Mammary epithelial cell (primary cell): ENCODE measurements around the gene ADAMTS2.

ENCODE experiments used
- CTCF ChIP-seq, 2 donors: IDR thresholded peaks in 1 of 2; conservative IDR thresholded peaks in 1 of 2; 2 replicates each; pipeline ENCODE4 v1.5.1; 2011 to 2012; ENCODE audit warnings: inconsistent platforms in 2 of 2, low read length in 2 of 2, mild to moderate bottlenecking in 2 of 2, control low read depth in 1 of 2, low read depth in 1 of 2; ENCODE audit not compliant: insufficient read depth in 1 of 2; ENCODE audit errors: extremely low read depth in 1 of 2
- EZH2 ChIP-seq: IDR thresholded peaks from 2 replicates; pipeline ENCODE4 v1.6.1; 2012; ENCODE audit warnings: low read length, inconsistent platforms, borderline replicate concordance

GRCh38 chr5:179292681-179293635 is 52.3 kb downstream of the ADAMTS2 start:
- no peak for TF ChIP-seq CTCF (conservative IDR thresholded peaks at IDR 0.05 in 1 of 2, IDR thresholded peaks at IDR 0.05 in 1 of 2; ENCODE audit: extremely low read depth in 1 of 2, insufficient read depth in 1 of 2, low read depth in 1 of 2, low read length in 2 of 2)
- no peak for TF ChIP-seq EZH2
